SK-N-SH (cell line): Measurements from ENCODE around the gene PIR. TPM values are rescaled to one million over a fixed set of nuclear protein-coding genes. Genes with fewer than 3 reads are reported as not detected.

ENCODE experiments used
- CTCF ChIA-PET: fragments of 300-600, 350-600 bp; formaldehyde crosslinking; extraction: SDS; loops from one replicate; lab custom pipeline; 2021; lab: Yijun Ruan, JAX
- POLR2A ChIA-PET: fragments of 350-600 bp; sonication (Branson Sonifier 250); formaldehyde crosslinking; extraction: SDS; loops from one replicate; lab custom pipeline; 2020; ENCODE audit warnings: antibody characterized with exemption, inconsistent platforms; lab: Yijun Ruan, JAX
- DNase-seq: peaks from one replicate; pipeline ENCODE4 v3.0.0; 2012
- H2AFZ ChIP-seq: fragments of 200-600 bp; sonication (generic); 2 replicates; pipeline ENCODE4 v1.8.1; 2016; ENCODE audit warnings: antibody characterized with exemption, mild to moderate bottlenecking, low read depth
- H3F3A ChIP-seq: fragments of 200-600 bp; sonication (generic); replicated peaks from 2 replicates; pipeline ENCODE3; 2016; ENCODE audit warnings: antibody characterized with exemption, mild to moderate bottlenecking; ENCODE audit not compliant: insufficient read depth
- H3K27ac ChIP-seq, 2 experiments: fragments of 200-500 bp in 1 of 2; fragments of 200-600 bp in 1 of 2; sonication (Bioruptor generic) in 1 of 2; sonication (generic), shearing (Covaris generic) in 1 of 2; 2 replicates each; pipeline versions ENCODE4 v1.5.1 to v1.6.1; 2014 to 2016; ENCODE audit warnings: low read depth in 2 of 2, inconsistent platforms in 1 of 2, low read length in 1 of 2, mild to moderate bottlenecking in 1 of 2, mixed read lengths in 1 of 2
- H3K27me3 ChIP-seq: fragments of 200-600 bp; sonication (generic), shearing (Covaris generic); 2 replicates; pipeline ENCODE4 v1.6.1; 2016; ENCODE audit warnings: mixed run types; ENCODE audit not compliant: insufficient read depth
- H3K36me3 ChIP-seq, 2 experiments: fragments of 200-500 bp in 1 of 2; fragments of 200-600 bp in 1 of 2; sonication (Bioruptor generic) in 1 of 2; sonication (generic) in 1 of 2; replicated peaks in 1 of 2; 2 replicates each; pipeline versions ENCODE3 to v1.5.1; 2014 to 2016; ENCODE audit warnings: low read length in 1 of 2, mild to moderate bottlenecking in 1 of 2; ENCODE audit not compliant: insufficient read depth in 2 of 2, control insufficient read depth in 1 of 2
- H3K4me1 ChIP-seq, 2 experiments: fragments of 200-500 bp in 1 of 2; fragments of 200-600 bp in 1 of 2; sonication (Bioruptor generic) in 1 of 2; sonication (generic), shearing (Covaris generic) in 1 of 2; 2 replicates each; pipeline versions ENCODE4 v1.5.1 to v1.6.1; 2014 to 2016; ENCODE audit warnings: low read depth in 1 of 2, low read length in 1 of 2, mixed run types in 1 of 2; ENCODE audit not compliant: insufficient read depth in 2 of 2, control insufficient read depth in 1 of 2
- H3K4me2 ChIP-seq: fragments of 200-600 bp; sonication (generic), shearing (Covaris generic); 2 replicates; pipeline ENCODE4 v1.6.1; 2017; ENCODE audit warnings: mixed run types
- H3K4me3 ChIP-seq, 2 experiments: fragments of 200-500 bp in 1 of 2; fragments of 200-600 bp in 1 of 2; sonication (Bioruptor generic) in 1 of 2; sonication (generic), shearing (Covaris generic) in 1 of 2; 2 replicates each; pipeline versions ENCODE4 v1.5.1 to v1.8.1; 2014 to 2016; ENCODE audit warnings: low read depth in 2 of 2, inconsistent platforms in 1 of 2, low read length in 1 of 2, mild to moderate bottlenecking in 1 of 2, mixed read lengths in 1 of 2, moderate library complexity in 1 of 2
- H3K79me2 ChIP-seq: fragments of 200-600 bp; sonication (generic); 2 replicates; pipeline ENCODE4 v1.8.1; 2017; ENCODE audit warnings: mild to moderate bottlenecking; ENCODE audit not compliant: insufficient read depth
- H3K9ac ChIP-seq: fragments of 200-600 bp; sonication (generic); 2 replicates; pipeline ENCODE4 v1.6.1; 2017; ENCODE audit warnings: mixed run types
- H3K9me2 ChIP-seq: fragments of 200-600 bp; sonication (generic); 2 replicates; pipeline ENCODE4 v1.6.1; 2017; ENCODE audit warnings: mixed run types
- H3K9me3 ChIP-seq: fragments of 200-600 bp; sonication (generic); 2 replicates; pipeline ENCODE4 v1.6.1; 2017; ENCODE audit warnings: mixed run types, mild to moderate bottlenecking, moderate library complexity
- H4K20me1 ChIP-seq: fragments of 200-600 bp; sonication (generic); 2 replicates; pipeline ENCODE4 v1.6.1; 2017; ENCODE audit warnings: mild to moderate bottlenecking, mixed run types; ENCODE audit not compliant: insufficient read depth
- CTCF ChIP-seq: fragments of 200-600 bp; sonication (generic); IDR thresholded peaks from 2 replicates; pipeline ENCODE4 v1.6.1; 2017; ENCODE audit warnings: antibody characterized with exemption, mild to moderate bottlenecking, moderate library complexity
- EP300 ChIP-seq, 2 experiments: IDR thresholded peaks; 2 replicates each; pipeline versions ENCODE4 v1.4.0 to v1.6.1; 2012; ENCODE audit warnings: borderline replicate concordance in 1 of 2, low read depth in 1 of 2, low read length in 1 of 2
- EZH2phosphoT487 ChIP-seq: fragments of 200-600 bp; sonication (generic); IDR thresholded peaks from 2 replicates; pipeline ENCODE4 v1.6.1; 2017; ENCODE audit warnings: low read depth, mixed run types, mild to moderate bottlenecking, antibody characterized with exemption, moderate library complexity, borderline replicate concordance
- FOSL2 ChIP-seq: IDR thresholded peaks from 2 replicates; pipeline ENCODE4 v1.4.0; 2012; ENCODE audit warnings: low read depth, mild to moderate bottlenecking, moderate library complexity, borderline replicate concordance
- GABPA ChIP-seq: IDR thresholded peaks from 2 replicates; pipeline ENCODE4 v1.4.0; 2012; ENCODE audit warnings: low read depth, mild to moderate bottlenecking
- IRF3 ChIP-seq: fragments of 150-350 bp; IDR thresholded peaks from 2 replicates; pipeline ENCODE4 v1.6.1; 2016; ENCODE audit warnings: mild to moderate bottlenecking, low read depth, low read length
- JUND ChIP-seq: IDR thresholded peaks from 2 replicates; pipeline ENCODE4 v1.4.0; 2012
- MAX ChIP-seq: IDR thresholded peaks from 2 replicates; pipeline ENCODE4 v1.4.0; 2012; ENCODE audit warnings: low read depth
- MEF2A ChIP-seq: IDR thresholded peaks from 2 replicates; pipeline ENCODE4 v1.4.0; 2012; ENCODE audit warnings: low read depth, borderline replicate concordance
- NRF1 ChIP-seq: IDR thresholded peaks from 2 replicates; pipeline ENCODE4 v1.6.1; 2012; ENCODE audit warnings: low read depth, mild to moderate bottlenecking, low read length
- PBX3 ChIP-seq: IDR thresholded peaks from 2 replicates; pipeline ENCODE4; 2012
- RAD21 ChIP-seq: IDR thresholded peaks from 2 replicates; pipeline ENCODE4 v1.6.1; 2012; ENCODE audit warnings: mild to moderate bottlenecking, low read length
- RCOR1 ChIP-seq: fragments of 150-350 bp; IDR thresholded peaks from 2 replicates; pipeline ENCODE4 v1.6.1; 2017; ENCODE audit warnings: antibody characterized with exemption, low read length
- RXRA ChIP-seq: IDR thresholded peaks from 2 replicates; pipeline ENCODE4 v1.4.0; 2012; ENCODE audit warnings: low read depth, mild to moderate bottlenecking, borderline replicate concordance
- SIN3A ChIP-seq: IDR thresholded peaks from 2 replicates; pipeline ENCODE4 v1.6.1; 2012; ENCODE audit warnings: low read depth, mild to moderate bottlenecking, low read length, moderate library complexity, borderline replicate concordance
- SMC3 ChIP-seq: IDR thresholded peaks from 2 replicates; pipeline ENCODE4 v1.6.1; 2012; ENCODE audit warnings: low read depth, low read length, improper control_type of control experiment
- TAF1 ChIP-seq: IDR thresholded peaks from 2 replicates; pipeline ENCODE4 v1.6.1; 2012; ENCODE audit warnings: low read depth, mild to moderate bottlenecking, low read length, moderate library complexity, borderline replicate concordance
- TCF12 ChIP-seq: IDR thresholded peaks from 2 replicates; pipeline ENCODE4 v1.4.0; 2012
- TEAD4 ChIP-seq: IDR thresholded peaks from 2 replicates; pipeline ENCODE4 v1.4.0; 2012; ENCODE audit warnings: mild to moderate bottlenecking, borderline replicate concordance; ENCODE audit not compliant: insufficient read depth
- YY1 ChIP-seq: IDR thresholded peaks from 2 replicates; pipeline ENCODE4 v1.4.0; 2012; ENCODE audit warnings: low read depth, mild to moderate bottlenecking
- WGBS: methylation state at CpG from one replicate; pipeline ENCODE4 v1.1.6; 2017; ENCODE audit warnings: low lambda C conversion rate; 5-methylcytosine and 5-hydroxymethylcytosine counted together
- polyA plus RNA-seq, 3 experiments: library from polyadenylated mRNA; depleted of rRNA; stranded (reverse); fragments of >200 nt; gene quantifications; 2 replicates each; pipeline ENCODE4 v1.2.3, GENCODE V29; 2012

Gene PIR
- polyA plus RNA-seq, 1 of the 3 experiments (the other 2 are of a cell fraction): 12.3 TPM

GRCh38 chrX:15441464-15441863 lies 51.7 kb downstream of the PIR start (continued):
- TF ChIP-seq IRF3: no peak
- TF ChIP-seq FOSL2: no peak
- no peak for TF ChIP-seq EZH2phosphoT487
- TF ChIP-seq YY1: no peak
- TF ChIP-seq GABPA: no peak

- Histone ChIP-seq H3F3A (no peaks in the 10 kb centered on the region), H3K9me3 (no peaks in the 10 kb centered on the region), H3K4me2 (no peak overlapping the region), H3K9ac (no peak overlapping the region), H3K27ac (no peak overlapping the region), H3K4me1 (no peaks in the 10 kb centered on the region), H3K4me3 (no peak overlapping the region), H3K36me3 (no peaks in the 10 kb centered on the region), H3K27me3 (no peaks in the 10 kb centered on the region), H3K79me2 (no peaks in the 10 kb centered on the region), H2AFZ (no peak overlapping the region), H3K9me2 (no peaks in the 10 kb centered on the region), H4K20me1 (no peaks in the 10 kb centered on the region)
- no peak for DNase-seq
- ChIA-PET CTCF (interaction anchor here (0.7 to 1.9 kb wide), 2 partner anchors 9 to 12 kb away, joined by 3 to 4 read pairs; no protein-coding TSS in a partner anchor), POLR2A (no interaction called here)
- TF ChIP-seq NRF1: no peak
- no peak for TF ChIP-seq EP300 (IDR thresholded peaks at IDR 0.05; ENCODE audit: borderline replicate concordance in 1 of 2, low read depth in 1 of 2, low read length in 1 of 2)
- no peak for TF ChIP-seq RAD21
- no peak for TF ChIP-seq YY1
- no peak for TF ChIP-seq SIN3A
- no peak for TF ChIP-seq MEF2A
- TF ChIP-seq MAX: no peak
- no peak for TF ChIP-seq PBX3
- 81% methylated on average over 3 of the region's 3 CpGs for WGBS
Measured at GRCh38 chrX:15438332-15438731, 54.8 kb downstream of the PIR start.

- H3K27me3 ChIP-seq: no peaks in the 10 kb centered on the region
- CTCF ChIA-PET: interaction anchor here (1.9 kb wide), 1 partner anchor 10 kb away, joined by 4 read pairs; no protein-coding TSS in a partner anchor
- H3K9me2 ChIP-seq: no peaks in the 10 kb centered on the region
- no peak overlapping the region for H3K9ac ChIP-seq
- no peaks in the 10 kb centered on the region for H4K20me1 ChIP-seq
- no peak overlapping the region for H2AFZ ChIP-seq
- no peak overlapping the region for H3K4me3 ChIP-seq
- H3F3A ChIP-seq: no peaks in the 10 kb centered on the region
- H3K27ac ChIP-seq: no peak overlapping the region; a peak in 1 of 4 replicates
- POLR2A ChIA-PET: no interaction called here
- 88% methylated on average over 1 of the region's 1 CpG for WGBS
- H3K9me3 ChIP-seq: no peaks in the 10 kb centered on the region
- no peaks in the 10 kb centered on the region for H3K79me2 ChIP-seq
- H3K4me2 ChIP-seq: no peak overlapping the region
- no peaks in the 10 kb centered on the region for H3K36me3 ChIP-seq
- no peak for DNase-seq
- no peaks in the 10 kb centered on the region for H3K4me1 ChIP-seq
- TF ChIP-seq TEAD4 (no peak), JUND (no peak), RXRA (no peak), MAX (no peak), YY1 (no peak), RCOR1 (no peak), TAF1 (no peak), EP300 (IDR thresholded peaks at IDR 0.05; ENCODE audit: borderline replicate concordance in 1 of 2, low read depth in 1 of 2, low read length in 1 of 2) (no peak), RAD21 (no peak), TCF12 (no peak), EZH2phosphoT487 (no peak), CTCF (no peak), SMC3 (no peak)
Measured at GRCh38 chrX:15437724-15438123, 55.4 kb downstream of the PIR start.
